OCI-LY7 (cell line): Measurements from ENCODE around the gene ADAMTS2. TPM values are rescaled to one million over a fixed set of nuclear protein-coding genes. Genes with fewer than 3 reads are reported as not detected.

ENCODE experiments used
- BruUV-seq: library from RNA; stranded (reverse); fragments of 400-500 nt; replicated peaks from 2 replicates; lab custom pipeline; 2021; lab: Mats Ljungman, UMichigan
- CTCF ChIA-PET: fragments of 300-600 bp; sonication (Branson Sonifier 250); formaldehyde crosslinking; loops from one replicate; lab custom pipeline; 2022; ENCODE audit warnings: antibody characterized with exemption; ENCODE audit not compliant: unreplicated experiment; lab: Charles Lee
- POLR2A ChIA-PET: fragments of 300-600 bp; sonication (Branson Sonifier 250); formaldehyde crosslinking; loops from one replicate; lab custom pipeline; 2022; ENCODE audit warnings: antibody characterized with exemption; lab: Charles Lee
- DNase-seq: peaks from one replicate; pipeline ENCODE4 v3.0.0-alpha.2; 2015; ENCODE audit warnings: low spot score
- H2AFZ ChIP-seq: fragments of 200-600 bp; sonication (generic), shearing (Covaris generic); 2 replicates; pipeline ENCODE4 v1.6.1; 2014; ENCODE audit warnings: mild to moderate bottlenecking, antibody characterized with exemption, low read length, moderate library complexity
- H3K27ac ChIP-seq: fragments of 200-600 bp; sonication (generic); 2 replicates; pipeline ENCODE4 v1.5.1; 2014; ENCODE audit warnings: mixed run types, low read depth, mild to moderate bottlenecking, moderate library complexity, low read length, inconsistent platforms; ENCODE audit not compliant: poor library complexity, severe bottlenecking
- H3K36me3 ChIP-seq: fragments of 200-600 bp; sonication (generic); 2 replicates; pipeline ENCODE4 v1.6.1; 2014; ENCODE audit warnings: mild to moderate bottlenecking, antibody characterized with exemption, low read length, moderate library complexity, mixed read lengths; ENCODE audit not compliant: insufficient read depth
- H3K4me1 ChIP-seq: fragments of 200-600 bp; sonication (generic); 2 replicates; pipeline ENCODE4 v1.5.1; 2014; ENCODE audit warnings: mild to moderate bottlenecking, low read length; ENCODE audit not compliant: insufficient read depth, poor library complexity, severe bottlenecking
- H3K4me2 ChIP-seq: fragments of 200-600 bp; sonication (generic); 2 replicates; pipeline ENCODE4 v1.6.1; 2014; ENCODE audit warnings: mild to moderate bottlenecking, low read length
- H3K4me3 ChIP-seq: fragments of 200-600 bp; sonication (generic); 2 replicates; pipeline ENCODE4 v1.5.1; 2014; ENCODE audit warnings: mild to moderate bottlenecking, low read depth, low read length; ENCODE audit not compliant: poor library complexity, severe bottlenecking
- H3K79me2 ChIP-seq: fragments of 200-600 bp; sonication (generic); 2 replicates; pipeline ENCODE4 v1.6.1; 2016; ENCODE audit warnings: low read depth, mild to moderate bottlenecking, low read length, moderate library complexity, mixed read lengths; ENCODE audit not compliant: insufficient read depth
- H3K9me2 ChIP-seq: fragments of 200-600 bp; sonication (generic); 2 replicates; pipeline ENCODE4 v1.6.1; 2016; ENCODE audit warnings: mild to moderate bottlenecking, low read length, mixed read lengths; ENCODE audit not compliant: insufficient read depth
- H3K9me3 ChIP-seq: fragments of 200-600 bp; sonication (generic); 2 replicates; pipeline ENCODE4 v1.6.1; 2014; ENCODE audit warnings: mild to moderate bottlenecking, mixed run types, low read length, mixed read lengths
- H4K20me1 ChIP-seq: fragments of 200-600 bp; sonication (generic); 2 replicates; pipeline ENCODE4 v1.6.1; 2014; ENCODE audit warnings: mild to moderate bottlenecking, antibody characterized with exemption, low read length, moderate library complexity, mixed read lengths; ENCODE audit not compliant: insufficient read depth
- CTCF ChIP-seq: fragments of 200-600 bp; sonication (generic); conservative IDR thresholded peaks from 2 replicates; pipeline ENCODE4 v1.5.1; 2014; ENCODE audit warnings: mild to moderate bottlenecking, antibody characterized with exemption, low read length, moderate library complexity, mixed read lengths
- EZH2phosphoT487 ChIP-seq: fragments of 200-600 bp; sonication (generic); IDR thresholded peaks from 2 replicates; pipeline ENCODE4 v1.6.1; 2018; ENCODE audit warnings: low read depth, borderline replicate concordance, mild to moderate bottlenecking, mixed run types, antibody characterized with exemption, low read length, moderate library complexity, mixed read lengths
- intact Hi-C: fragments of 100-400 bp; cut with micrococcal nuclease; formaldehyde crosslinking; loops from one replicate; pipeline ENCODE4 v1.10.0; 2022; ENCODE audit not compliant: unreplicated experiment
- total RNA-seq, 2 experiments: library from RNA; depleted of rRNA in 1 of 2; stranded (reverse); fragments of >200 nt in 1 of 2; shearing (Covaris generic) in 1 of 2; gene quantifications; 2 replicates each; pipeline ENCODE4 v1.2.3, GENCODE V29; 2014 to 2022

The ADAMTS2 gene
- total RNA-seq, 2 experiments from 2014 or later = not detected

- no peak overlapping the region for H3K27ac ChIP-seq
- TF ChIP-seq EZH2phosphoT487 (no peak), CTCF (no peak)
- H3K36me3 ChIP-seq = no peaks in the 10 kb centered on the region
- H4K20me1 ChIP-seq = no peaks in the 10 kb centered on the region
- H3K4me1 ChIP-seq = no peaks in the 10 kb centered on the region
- H3K4me2 ChIP-seq = no peak overlapping the region
- CTCF ChIA-PET = no interaction called here
- no peak for DNase-seq
- H3K79me2 ChIP-seq = no peaks in the 10 kb centered on the region
- no peaks in the 10 kb centered on the region for H3K9me2 ChIP-seq
- no peaks in the 10 kb centered on the region for H3K9me3 ChIP-seq
- intact Hi-C loops = no loop called here
- H2AFZ ChIP-seq = no peak overlapping the region
- no peak overlapping the region for H3K4me3 ChIP-seq
- POLR2A ChIA-PET = no interaction called here
- BruUV-seq = no TSS peak
Observed at GRCh38 chr5:179205277-179205676, 140.0 kb downstream of the ADAMTS2 start.

- POLR2A ChIA-PET = no interaction called here
- Histone ChIP-seq H3K79me2 (no peaks in the 10 kb centered on the region), H3K27ac (no peak overlapping the region), H3K9me3 (no peaks in the 10 kb centered on the region), H3K36me3 (no peaks in the 10 kb centered on the region), H3K4me3 (no peak overlapping the region), H3K9me2 (no peaks in the 10 kb centered on the region), H2AFZ (no peak overlapping the region), H4K20me1 (no peaks in the 10 kb centered on the region), H3K4me2 (no peak overlapping the region), H3K4me1 (no peaks in the 10 kb centered on the region)
- no peak for TF ChIP-seq EZH2phosphoT487
- TF ChIP-seq CTCF = no peak
- no TSS peak for BruUV-seq
- DNase-seq = no peak
- CTCF ChIA-PET = no interaction called here
- intact Hi-C loops = no loop called here
Observed at GRCh38 chr5:179204572-179204971, 140.7 kb downstream of the ADAMTS2 start.

DNA sequence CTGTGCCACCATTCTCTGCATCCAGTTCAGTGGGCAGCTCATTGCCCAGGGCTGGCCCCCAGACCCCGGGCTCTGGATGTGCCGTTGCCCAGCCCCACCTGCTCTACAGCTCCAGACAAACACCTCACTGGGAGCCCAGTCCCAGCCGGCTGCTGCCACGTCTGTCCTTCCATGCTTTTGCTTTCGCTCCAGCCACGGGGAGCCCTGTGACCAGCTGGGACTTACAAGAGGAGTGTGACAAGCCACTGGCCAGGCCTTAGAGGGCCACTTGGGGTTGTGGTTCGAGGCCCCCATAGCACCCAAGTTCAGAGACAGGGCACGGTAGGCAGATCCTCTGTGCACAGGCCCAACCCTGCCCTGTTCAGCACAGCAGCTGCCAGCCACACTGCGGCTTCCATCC is 142.0 kb downstream of the ADAMTS2 start:
- POLR2A ChIA-PET = no interaction called here
- Histone ChIP-seq H2AFZ (no peak overlapping the region), H3K79me2 (no peaks in the 10 kb centered on the region), H3K4me1 (no peaks in the 10 kb centered on the region), H3K4me2 (no peak overlapping the region), H3K36me3 (no peaks in the 10 kb centered on the region), H3K9me3 (no peaks in the 10 kb centered on the region), H3K27ac (no peak overlapping the region), H3K4me3 (no peak overlapping the region), H4K20me1 (no peaks in the 10 kb centered on the region), H3K9me2 (no peaks in the 10 kb centered on the region)
- no peak for DNase-seq
- CTCF ChIA-PET = no interaction called here
- BruUV-seq = no TSS peak
- TF ChIP-seq EZH2phosphoT487 (no peak), CTCF (no peak)
- intact Hi-C loops = no loop called here
